Fibroblast of the aortic adventitia (primary cell): Measurements from ENCODE around the gene CNTN2. TPM values are rescaled to one million over a fixed set of nuclear protein-coding genes. Genes with fewer than 3 reads are reported as not detected.

Experiments used
- DNase-seq: peaks from one replicate; pipeline ENCODE4 v3.0.0-alpha.2; 2010; ENCODE audit warnings: low read depth
- H3K4me3 ChIP-seq: 2 replicates; pipeline ENCODE4 v1.5.1; 2011; ENCODE audit warnings: low read depth, mild to moderate bottlenecking, control low read depth, low read length, moderate library complexity
- total RNA-seq: library from RNA; depleted of rRNA; stranded (reverse); fragments of >200 nt; gene quantifications from 2 replicates; pipeline ENCODE4 v1.2.3, GENCODE V29; 2012; ENCODE audit warnings: low replicate concordance
- TF ChIP-seq, protein P1 (sequence below): IDR thresholded peaks from 2 replicates; pipeline ENCODE4 v1.5.1; 2011; ENCODE audit warnings: mild to moderate bottlenecking, low read length, control low read depth, inconsistent platforms; ENCODE audit not compliant: insufficient read depth

Gene CNTN2
- total RNA-seq, 1 donor: not detected

DNA sequence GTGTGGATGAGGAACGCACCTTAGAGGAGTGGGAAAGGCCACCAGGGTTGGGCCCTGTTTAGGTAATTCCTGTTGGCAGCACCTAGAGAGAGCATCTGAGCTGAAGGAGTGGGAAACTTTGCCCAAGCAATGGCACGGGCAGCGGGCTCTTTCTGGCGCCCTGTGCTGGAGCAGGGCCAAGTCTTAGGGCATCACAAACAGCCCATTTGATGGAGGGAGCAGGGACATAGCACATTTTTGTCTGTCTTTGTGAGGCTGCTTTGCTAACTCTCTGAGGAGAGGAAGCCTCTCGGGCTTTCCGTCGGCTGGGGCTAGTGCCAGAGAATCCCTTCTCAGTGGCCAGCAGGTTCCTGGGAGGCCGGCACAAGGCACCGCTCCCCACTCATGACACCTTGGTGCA, 22.5 kb upstream of the CNTN2 start:
- DNase-seq: no peak
- H3K4me3 ChIP-seq: no peak overlapping the region
- TF ChIP-seq, protein P1, sequence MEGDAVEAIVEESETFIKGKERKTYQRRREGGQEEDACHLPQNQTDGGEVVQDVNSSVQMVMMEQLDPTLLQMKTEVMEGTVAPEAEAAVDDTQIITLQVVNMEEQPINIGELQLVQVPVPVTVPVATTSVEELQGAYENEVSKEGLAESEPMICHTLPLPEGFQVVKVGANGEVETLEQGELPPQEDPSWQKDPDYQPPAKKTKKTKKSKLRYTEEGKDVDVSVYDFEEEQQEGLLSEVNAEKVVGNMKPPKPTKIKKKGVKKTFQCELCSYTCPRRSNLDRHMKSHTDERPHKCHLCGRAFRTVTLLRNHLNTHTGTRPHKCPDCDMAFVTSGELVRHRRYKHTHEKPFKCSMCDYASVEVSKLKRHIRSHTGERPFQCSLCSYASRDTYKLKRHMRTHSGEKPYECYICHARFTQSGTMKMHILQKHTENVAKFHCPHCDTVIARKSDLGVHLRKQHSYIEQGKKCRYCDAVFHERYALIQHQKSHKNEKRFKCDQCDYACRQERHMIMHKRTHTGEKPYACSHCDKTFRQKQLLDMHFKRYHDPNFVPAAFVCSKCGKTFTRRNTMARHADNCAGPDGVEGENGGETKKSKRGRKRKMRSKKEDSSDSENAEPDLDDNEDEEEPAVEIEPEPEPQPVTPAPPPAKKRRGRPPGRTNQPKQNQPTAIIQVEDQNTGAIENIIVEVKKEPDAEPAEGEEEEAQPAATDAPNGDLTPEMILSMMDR: no peak

DNA sequence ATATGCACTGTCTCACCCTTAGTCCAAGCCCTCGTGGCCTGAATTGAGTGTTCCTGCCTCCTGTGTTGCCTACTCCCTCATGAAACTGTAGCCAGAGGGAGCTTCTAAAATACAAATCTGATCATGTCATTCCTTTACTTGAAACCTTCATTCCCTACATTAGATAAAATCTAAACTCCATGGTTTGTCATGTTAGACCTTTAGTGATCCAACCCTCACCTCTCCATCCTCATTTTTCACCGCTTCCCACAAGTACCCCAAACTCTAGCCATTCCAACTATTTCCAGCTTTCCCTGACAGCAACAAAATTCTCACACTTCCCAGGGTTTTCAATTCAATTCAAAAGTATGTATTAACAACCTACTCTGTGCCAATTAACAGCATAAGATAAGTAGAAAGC, 18.3 kb upstream of the CNTN2 start:
- H3K4me3 ChIP-seq: no peak overlapping the region
- DNase-seq: no peak
- TF ChIP-seq, protein P1: no peak

DNA sequence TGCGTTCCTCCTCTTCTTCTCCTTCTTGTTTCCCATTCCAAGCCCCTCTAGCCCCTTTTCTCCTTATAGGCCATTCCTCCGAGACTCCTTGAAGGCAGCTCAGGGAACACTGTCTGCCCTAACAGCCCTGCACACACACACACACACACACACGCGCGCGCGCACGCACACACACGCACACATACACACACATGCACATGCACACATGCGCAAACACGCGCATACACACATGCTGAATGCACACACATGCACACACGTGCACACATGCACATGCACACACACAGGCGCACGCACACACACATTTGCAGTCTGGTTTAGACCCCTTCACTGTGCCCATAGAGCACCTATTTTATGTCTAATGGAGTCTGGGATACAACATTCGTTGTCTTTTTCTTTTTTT, 17.8 kb upstream of the CNTN2 start:
- TF ChIP-seq, protein P1: no peak
- DNase-seq: no peak

DNA sequence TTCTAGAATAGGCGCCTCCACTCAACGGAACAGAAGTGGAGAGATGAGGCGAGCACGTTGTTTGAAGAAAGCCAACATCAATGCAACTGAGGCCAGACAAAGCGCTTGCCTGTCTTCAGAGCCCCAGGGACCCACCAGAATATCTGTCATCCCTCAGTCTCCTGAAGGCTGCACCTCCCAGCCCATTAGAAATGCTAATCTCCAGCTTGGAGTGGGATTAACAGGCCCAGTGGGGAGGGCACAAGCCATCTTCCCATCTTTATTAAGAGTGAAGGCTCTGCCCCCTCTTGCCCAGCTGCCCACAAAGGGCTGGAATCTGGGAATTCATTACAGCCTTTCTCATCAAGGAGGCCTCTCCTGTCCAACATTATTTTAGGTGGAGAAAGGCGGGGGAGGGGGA, 16.8 kb upstream of the CNTN2 start:
- TF ChIP-seq, protein P1: no peak
- H3K4me3 ChIP-seq: no peak overlapping the region
- DNase-seq: no peak

More for the DNA sequence above, 17.8 kb upstream of the CNTN2 start:
- H3K4me3 ChIP-seq: no peak overlapping the region

DNA sequence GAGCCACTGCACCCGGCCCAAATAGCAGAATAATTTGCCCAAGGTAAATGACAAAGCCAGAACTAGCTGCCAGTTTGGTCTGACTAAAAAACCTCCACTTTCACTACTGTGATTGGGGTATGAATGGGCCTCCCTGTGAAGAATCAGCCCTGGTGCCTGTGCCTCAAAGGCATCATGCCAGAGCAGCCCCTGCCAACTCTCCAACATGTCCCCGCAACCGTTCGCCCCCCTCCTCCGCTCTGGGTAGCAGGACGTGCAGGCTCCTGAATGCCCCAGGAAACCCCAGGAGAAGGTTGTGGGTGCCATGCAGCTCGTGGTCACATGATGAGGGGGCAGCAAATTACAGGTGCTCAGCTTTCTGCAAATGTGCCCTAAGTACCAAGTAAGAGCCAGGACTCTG, 14.6 kb upstream of the CNTN2 start:
- DNase-seq: no peak
- no peak overlapping the region for H3K4me3 ChIP-seq
- TF ChIP-seq, protein P1: no peak

DNA sequence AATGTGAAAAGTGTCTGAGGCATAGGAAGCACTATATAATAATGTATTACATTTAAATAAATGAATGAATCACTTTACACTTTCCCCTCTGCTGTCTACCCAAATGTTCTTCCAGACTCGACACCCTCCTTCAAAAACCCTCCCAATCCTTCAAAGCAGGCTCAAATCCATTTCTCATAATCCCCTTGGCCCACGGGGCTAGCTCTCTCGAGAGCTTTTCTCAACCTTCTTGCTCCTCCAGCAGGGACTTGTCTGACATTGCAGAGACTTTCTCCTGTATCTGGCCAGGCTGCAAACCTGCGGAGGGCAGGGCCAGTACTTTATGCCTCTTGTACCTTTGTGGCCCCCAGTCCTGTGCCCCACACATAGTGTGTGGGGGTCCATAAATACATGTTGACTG, 14.1 kb upstream of the CNTN2 start:
- H3K4me3 ChIP-seq: no peak overlapping the region
- TF ChIP-seq, protein P1: no peak
- no peak for DNase-seq

DNA sequence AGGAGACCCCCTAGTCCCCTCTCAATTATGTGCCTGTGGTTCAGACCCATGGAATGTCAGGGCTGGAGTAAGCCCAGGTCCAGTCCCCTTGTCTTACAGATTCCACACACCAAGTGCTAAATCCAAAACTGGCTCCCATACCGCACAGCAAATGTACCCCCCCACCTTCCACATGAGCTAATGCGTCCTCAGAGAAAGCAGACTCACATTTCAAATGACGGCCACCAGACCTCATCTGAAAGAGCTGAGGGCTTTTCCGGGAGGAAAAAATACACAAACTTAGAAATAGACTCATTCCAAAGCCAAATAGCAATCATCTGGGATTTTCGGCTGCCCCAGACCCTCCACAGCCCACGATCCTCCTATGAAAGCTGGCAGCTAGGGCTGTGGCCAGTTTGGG, 12.8 kb upstream of the CNTN2 start:
- no peak overlapping the region for H3K4me3 ChIP-seq
- DNase-seq: no peak
- TF ChIP-seq, protein P1: no peak
